Thyroid gland (tissue), 4 donors: Measurements from ENCODE around the gene PACS1. TPM values are rescaled to one million over a fixed set of nuclear protein-coding genes. Genes with fewer than 3 reads are reported as not detected.
A peak's percentile ranks its signal among the peaks of the same experiment; 100 is the strongest.

ENCODE experiments used
- DNase-seq, 2 donors: peaks; one replicate each; pipeline ENCODE4 v3.0.0-alpha.2; 2019
- H3K27ac ChIP-seq, 3 donors: fragments of 200-600 bp; sonication (generic); 1 replicate in 2 of 3; 2 replicates in 1 of 3; pipeline ENCODE4 v1.5.1; 2016 to 2019; ENCODE audit warnings: mild to moderate bottlenecking in 1 of 3, moderate library complexity in 1 of 3
- H3K27me3 ChIP-seq: fragments of 200-600 bp; sonication (generic); one replicate; pipeline ENCODE4 v1.5.1; 2019
- H3K36me3 ChIP-seq, 2 donors: fragments of 200-600 bp; sonication (generic); one replicate each; pipeline ENCODE4 v1.5.1; 2016 to 2019
- H3K4me1 ChIP-seq, 2 donors: fragments of 200-600 bp; sonication (generic); one replicate each; pipeline ENCODE4 v1.5.1; 2017 to 2019
- H3K4me3 ChIP-seq, 3 donors: fragments of 200-600 bp; sonication (generic); replicated peaks in 1 of 3; 1 replicate in 2 of 3; 2 replicates in 1 of 3; pipeline ENCODE4 v1.5.1; 2016; ENCODE audit warnings: mild to moderate bottlenecking in 1 of 3
- H3K9me3 ChIP-seq: fragments of 200-600 bp; sonication (generic); one replicate; pipeline ENCODE4 v1.5.1; 2017
- POLR2A ChIP-seq, 2 donors: fragments of 450-650 bp; IDR thresholded peaks; one replicate each; pipeline ENCODE4 v1.6.1; 2017; ENCODE audit warnings: antibody characterized with exemption in 2 of 2, mild to moderate bottlenecking in 2 of 2, moderate library complexity in 1 of 2
- WGBS, 2 donors: methylation state at CpG; one replicate each; pipeline ENCODE4 v1.1.5; 2017; 5-methylcytosine and 5-hydroxymethylcytosine counted together
- intact Hi-C: fragments of 100-400 bp; cut with DNase I; formaldehyde crosslinking; loops from one replicate; pipeline ENCODE4 v1.15.1; 2023
- total RNA-seq, 4 donors: library from RNA; depleted of rRNA; stranded (reverse); fragments of >200 nt; gene quantifications; one replicate each; pipeline ENCODE4 v1.2.3, GENCODE V29; 2016
- TF ChIP-seq, protein P1 (sequence below), 6 experiments: fragments of 200-600 bp in 3 of 6; fragments of 450-650 bp in 3 of 6; sonication (generic) in 3 of 6; IDR thresholded peaks; one replicate each; pipeline ENCODE4 v1.5.1; 2016 to 2019; ENCODE audit warnings: antibody characterized with exemption in 6 of 6, mild to moderate bottlenecking in 2 of 6, inconsistent platforms in 1 of 6, moderate library complexity in 1 of 6

The PACS1 gene
- total RNA-seq, 4 donors from 2014 or later, result 39.6 to 67.7 (median 59.7) TPM

DNA sequence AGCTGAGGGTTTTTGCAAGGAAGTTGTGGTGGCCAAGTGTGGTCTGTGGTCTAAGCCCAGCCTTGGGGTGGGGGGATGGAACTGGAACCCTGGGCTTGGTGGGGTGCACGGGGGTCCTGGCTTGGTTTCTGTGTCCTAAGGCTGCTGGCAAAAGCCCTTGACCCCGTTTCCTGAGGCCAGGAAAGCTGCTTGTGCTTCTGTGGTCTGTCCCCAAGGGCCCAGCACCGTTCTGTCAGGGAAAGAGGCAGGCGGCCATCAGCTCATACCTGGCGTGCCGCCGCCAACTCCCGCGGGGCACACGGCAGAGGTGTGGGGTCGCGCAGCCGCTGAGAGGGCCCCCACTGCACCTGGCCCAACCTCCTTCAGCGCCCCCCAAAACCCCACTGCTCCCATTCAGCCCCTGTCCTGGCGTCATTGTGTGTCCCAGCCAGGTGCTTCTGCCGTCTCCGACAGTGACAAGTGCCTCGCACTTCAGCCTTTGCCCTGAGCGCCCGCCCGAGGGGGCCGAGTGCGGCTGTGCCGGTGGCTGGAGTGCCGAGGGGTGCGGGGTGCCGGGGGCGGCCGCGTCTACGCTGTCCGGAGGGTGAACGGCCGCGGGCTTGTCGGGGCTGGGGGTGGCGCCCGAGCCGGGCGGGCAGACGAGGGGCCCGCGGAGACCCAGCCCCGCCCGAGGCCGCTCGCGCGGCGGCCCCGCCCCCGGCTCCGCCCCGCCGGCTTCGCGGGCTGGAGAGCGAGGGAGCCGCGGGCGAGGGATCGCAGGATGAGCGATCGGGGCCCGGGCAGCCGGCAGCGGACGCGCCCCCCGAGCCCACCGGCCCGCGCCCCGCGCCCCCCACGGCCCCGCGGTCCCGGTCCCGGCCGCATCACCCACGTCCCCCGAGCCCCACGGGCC is 207.6 kb downstream of the PACS1 start, which contains the start of gene CNIH2:
Gene CNIH2 (plus strand): TSS at position 705 of the 892 bp plus-strand sequence. CDS start 282 bp downstream, outside the sequence.
- peak within 1 kb of the TSS in 1 of 3 donors; percentile 11 for H3K4me3 ChIP-seq
- H3K9me3 ChIP-seq, result no peaks in the 10 kb centered on the region
- TF ChIP-seq POLR2A (IDR thresholded peaks at IDR 0.05), result peak in 1 of 2 donors; percentile 18
- TF ChIP-seq, protein P1, sequence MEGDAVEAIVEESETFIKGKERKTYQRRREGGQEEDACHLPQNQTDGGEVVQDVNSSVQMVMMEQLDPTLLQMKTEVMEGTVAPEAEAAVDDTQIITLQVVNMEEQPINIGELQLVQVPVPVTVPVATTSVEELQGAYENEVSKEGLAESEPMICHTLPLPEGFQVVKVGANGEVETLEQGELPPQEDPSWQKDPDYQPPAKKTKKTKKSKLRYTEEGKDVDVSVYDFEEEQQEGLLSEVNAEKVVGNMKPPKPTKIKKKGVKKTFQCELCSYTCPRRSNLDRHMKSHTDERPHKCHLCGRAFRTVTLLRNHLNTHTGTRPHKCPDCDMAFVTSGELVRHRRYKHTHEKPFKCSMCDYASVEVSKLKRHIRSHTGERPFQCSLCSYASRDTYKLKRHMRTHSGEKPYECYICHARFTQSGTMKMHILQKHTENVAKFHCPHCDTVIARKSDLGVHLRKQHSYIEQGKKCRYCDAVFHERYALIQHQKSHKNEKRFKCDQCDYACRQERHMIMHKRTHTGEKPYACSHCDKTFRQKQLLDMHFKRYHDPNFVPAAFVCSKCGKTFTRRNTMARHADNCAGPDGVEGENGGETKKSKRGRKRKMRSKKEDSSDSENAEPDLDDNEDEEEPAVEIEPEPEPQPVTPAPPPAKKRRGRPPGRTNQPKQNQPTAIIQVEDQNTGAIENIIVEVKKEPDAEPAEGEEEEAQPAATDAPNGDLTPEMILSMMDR (IDR thresholded peaks at IDR 0.05), result no peak
- no peak within 1 kb of the TSS for H3K27ac ChIP-seq
- peak; percentile 44 to 51 for DNase-seq
- H3K4me1 ChIP-seq, result peaks cover 4 to 13% of the 10 kb centered on the region in 2 donors
- intact Hi-C loops, result no loop called here
- no peaks in the 10 kb centered on the region for H3K27me3 ChIP-seq
- 11 to 13% methylated on average over 11 to 13 of the region's 84 CpGs for WGBS, 2 donors
- H3K36me3 ChIP-seq, result peaks cover 33 to 37% of the 10 kb centered on the region in 2 donors

DNA sequence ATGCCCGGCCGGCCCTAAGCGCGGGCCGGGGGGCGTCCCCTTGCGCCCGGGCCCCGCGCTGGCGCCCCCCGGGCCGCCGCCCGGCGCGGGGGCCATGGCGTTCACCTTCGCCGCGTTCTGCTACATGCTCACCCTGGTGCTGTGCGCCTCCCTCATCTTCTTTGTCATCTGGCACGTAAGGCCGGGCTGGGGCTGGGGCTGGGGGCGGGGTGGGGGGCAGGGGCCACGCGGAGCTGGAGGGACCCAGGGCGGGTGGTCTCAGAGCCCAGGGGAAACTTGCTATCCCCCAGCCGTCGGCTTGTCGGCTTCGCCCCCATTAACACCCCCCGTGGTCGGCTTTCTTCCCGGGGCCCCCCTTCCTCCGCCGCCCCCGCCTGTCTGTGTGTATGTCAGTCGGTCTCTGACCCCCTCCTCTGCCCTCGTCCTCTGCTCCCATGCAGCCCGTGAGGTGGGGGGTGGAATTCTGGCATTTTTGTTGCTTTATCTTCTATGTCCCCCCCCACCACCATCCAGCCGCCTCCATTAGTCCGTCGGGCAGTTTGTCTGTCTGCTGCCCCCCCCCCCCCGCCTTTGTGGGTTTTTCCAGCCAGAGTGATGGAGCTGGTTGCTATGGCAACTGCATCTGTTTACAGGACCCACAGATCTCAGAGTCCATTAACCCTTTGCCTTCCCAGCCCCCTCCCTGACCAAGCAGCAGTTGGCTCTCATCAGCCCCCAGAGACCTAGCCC is 208.5 kb downstream of the PACS1 start:
- TF ChIP-seq, protein P1 (IDR thresholded peaks at IDR 0.05), result no peak
- TF ChIP-seq POLR2A (IDR thresholded peaks at IDR 0.05), result no peak
- Histone ChIP-seq H3K4me3 (no peak overlapping the region), H3K27me3 (no peaks in the 10 kb centered on the region), H3K27ac (no peak overlapping the region), H3K4me1 (peaks cover 4 to 14% of the 10 kb centered on the region in 2 donors), H3K9me3 (no peaks in the 10 kb centered on the region), H3K36me3 (peaks cover 24 to 28% of the 10 kb centered on the region in 2 donors)
- DNase-seq, result no peak
- intact Hi-C loops, result no loop called here
- 5 to 8% methylated on average over 17 of the region's 45 CpGs for WGBS, 2 donors

DNA sequence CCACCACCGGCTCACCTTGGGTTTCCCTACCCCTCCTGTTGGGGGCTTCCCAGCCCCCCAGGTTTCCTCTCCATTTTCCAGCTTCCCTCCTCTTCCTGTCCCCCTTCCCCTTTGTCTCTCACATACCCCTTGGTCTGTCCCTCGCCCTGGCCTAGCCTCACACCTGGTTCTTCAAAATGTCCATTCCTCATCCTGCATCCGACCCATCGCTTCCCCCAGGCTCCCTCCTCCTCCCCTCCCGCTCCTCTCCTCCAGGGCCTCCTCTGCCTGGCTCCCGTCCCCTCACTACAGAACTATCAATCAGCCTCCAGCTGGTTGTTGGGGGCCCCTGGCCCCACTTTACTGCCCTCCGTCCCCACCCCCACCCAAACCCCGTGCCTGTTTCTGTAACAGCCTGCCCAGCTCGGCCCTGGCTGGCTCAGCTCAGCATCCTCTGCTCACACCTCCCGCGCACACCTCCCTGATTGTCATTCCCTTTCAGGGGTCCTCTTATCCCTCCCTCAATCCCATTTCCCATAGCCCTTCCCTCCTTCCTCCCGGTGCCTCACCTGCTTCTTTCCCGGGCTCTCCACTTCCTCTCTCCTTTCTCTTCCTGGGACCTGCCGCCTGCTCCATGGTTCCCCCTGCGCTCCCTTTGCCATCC is 209.1 kb downstream of the PACS1 start:
- H3K27me3 ChIP-seq, result no peaks in the 10 kb centered on the region
- no peak overlapping the region for H3K27ac ChIP-seq
- 67 to 73% methylated on average over 15 of the region's 15 CpGs for WGBS, 2 donors
- TF ChIP-seq, protein P1 (IDR thresholded peaks at IDR 0.05), result no peak
- TF ChIP-seq POLR2A (IDR thresholded peaks at IDR 0.05), result no peak
- DNase-seq, result no peak
- H3K36me3 ChIP-seq, result peaks cover 18 to 22% of the 10 kb centered on the region in 2 donors
- H3K4me1 ChIP-seq, result peaks cover 4 to 14% of the 10 kb centered on the region in 2 donors
- no peak overlapping the region for H3K4me3 ChIP-seq
- H3K9me3 ChIP-seq, result no peaks in the 10 kb centered on the region
- intact Hi-C loops, result no loop called here

DNA sequence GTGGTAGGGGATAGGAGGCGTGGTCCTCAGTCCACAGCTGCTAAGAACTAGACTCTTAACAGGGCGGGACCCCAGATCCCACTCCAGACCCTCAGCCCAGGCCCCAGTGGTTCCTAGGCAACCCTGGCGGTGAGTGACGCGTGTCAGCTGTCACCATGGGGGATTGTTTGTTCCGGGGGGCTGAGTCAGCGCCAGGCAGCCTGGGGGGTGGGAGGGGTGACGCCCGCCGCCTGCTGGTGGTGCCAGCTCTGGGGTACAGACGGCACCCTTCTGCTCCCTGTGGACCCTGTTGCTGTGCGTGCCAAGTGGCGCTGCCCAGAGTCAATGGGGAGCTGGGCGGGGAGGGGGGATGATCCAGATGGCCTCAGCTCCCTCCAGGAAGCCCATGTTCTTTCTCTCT is 210.4 kb downstream of the PACS1 start:
- DNase-seq, result no peak
- Histone ChIP-seq H3K27me3 (no peaks in the 10 kb centered on the region), H3K36me3 (peaks cover 6 to 17% of the 10 kb centered on the region in 2 donors), H3K4me1 (peaks cover 4 to 14% of the 10 kb centered on the region in 2 donors), H3K4me3 (no peak overlapping the region), H3K9me3 (no peaks in the 10 kb centered on the region), H3K27ac (no peak overlapping the region)
- WGBS, 2 donors, result 84 to 85% methylated on average over 6 to 9 of the region's 14 CpGs
- TF ChIP-seq, protein P1 (IDR thresholded peaks at IDR 0.05), result no peak
- TF ChIP-seq POLR2A (IDR thresholded peaks at IDR 0.05), result no peak
- intact Hi-C loops, result no loop called here
